Endothelial cell of umbilical vein (primary cell): ENCODE measurements around the gene MCM9. TPM values are rescaled to one million over a fixed set of nuclear protein-coding genes. Genes with fewer than 3 reads are reported as not detected.

Experiments used
- BruUV-seq: library from RNA; stranded (reverse); fragments of 400-500 nt; replicated peaks from 2 replicates; lab custom pipeline; 2021; lab: Mats Ljungman, UMichigan
- CTCF ChIA-PET: fragments of 300-600, 350-600 bp; sonication (Branson Sonifier 250); formaldehyde crosslinking; loops from one replicate; lab custom pipeline; 2021; ENCODE audit warnings: antibody characterized with exemption, inconsistent platforms; lab: Charles Lee
- POLR2A ChIA-PET: fragments of 300-600, 350-600 bp; sonication (Branson Sonifier 250); formaldehyde crosslinking; loops from one replicate; lab custom pipeline; 2021; ENCODE audit warnings: antibody characterized with exemption, inconsistent platforms; lab: Charles Lee
- DNase-seq: peaks from one replicate; pipeline ENCODE4 v3.0.0-alpha.2; 2011; ENCODE audit warnings: low read depth, low spot score
- FAIRE-seq: peaks from 2 replicates; lab custom pipeline; 2011; peaks lifted over from hg19 to GRCh38; lab: Jason Lieb, UNC
- H2AFZ ChIP-seq: 2 replicates; pipeline ENCODE4 v1.6.0; 2012; ENCODE audit warnings: low read depth, low read length, control low read depth, inconsistent platforms
- H3K27ac ChIP-seq: 2 replicates; pipeline ENCODE4 v1.5.1; 2011; ENCODE audit warnings: low read depth, mild to moderate bottlenecking, control low read depth, low read length, moderate library complexity; ENCODE audit not compliant: insufficient read depth
- H3K27me3 ChIP-seq, 2 experiments: 2 replicates each; pipeline versions ENCODE4 v1.6.0 to v1.6.1; 2011; ENCODE audit warnings: low read length in 2 of 2, mixed read lengths in 1 of 2; ENCODE audit not compliant: control insufficient read depth in 2 of 2, insufficient read depth in 2 of 2
- H3K36me3 ChIP-seq, 2 experiments: 2 replicates in 1 of 2; 3 replicates in 1 of 2; pipeline ENCODE4 v1.5.1; 2011; ENCODE audit warnings: low read length in 2 of 2, mild to moderate bottlenecking in 1 of 2, moderate library complexity in 1 of 2; ENCODE audit not compliant: control insufficient read depth in 2 of 2, insufficient read depth in 2 of 2; ENCODE audit errors: extremely low read depth in 1 of 2
- H3K4me1 ChIP-seq: 3 replicates; pipeline ENCODE4 v1.5.1; 2011; ENCODE audit warnings: mild to moderate bottlenecking, low read length; ENCODE audit not compliant: control insufficient read depth, insufficient read depth; ENCODE audit errors: extremely low read depth
- H3K4me2 ChIP-seq: 2 replicates; pipeline ENCODE4 v1.6.1; 2011; ENCODE audit warnings: low read length, control low read depth, mixed read lengths; ENCODE audit not compliant: insufficient read depth
- H3K4me3 ChIP-seq, 3 experiments: fragments of 200-600 bp in 1 of 3; sonication (generic), shearing (Covaris generic) in 1 of 3; replicated peaks in 1 of 3; 2 replicates each; pipeline ENCODE4 v1.5.1; 2011 to 2016; ENCODE audit warnings: control low read depth in 3 of 3, low read length in 3 of 3, mild to moderate bottlenecking in 2 of 3, inconsistent platforms in 1 of 3, low read depth in 1 of 3, moderate library complexity in 1 of 3; ENCODE audit not compliant: insufficient read depth in 1 of 3
- H3K79me2 ChIP-seq: 2 replicates; pipeline ENCODE4 v1.6.0; 2012; ENCODE audit warnings: low read length, inconsistent platforms; ENCODE audit not compliant: control insufficient read depth, insufficient read depth
- H3K9ac ChIP-seq: replicated peaks from 2 replicates; pipeline ENCODE3; 2011; ENCODE audit warnings: low read length, control low read depth; ENCODE audit not compliant: insufficient read depth; ENCODE audit errors: extremely low read depth
- H3K9me1 ChIP-seq: replicated peaks from 3 replicates; pipeline ENCODE4 v1.6.0; 2011; ENCODE audit warnings: mild to moderate bottlenecking, low read length; ENCODE audit not compliant: control insufficient read depth, insufficient read depth; ENCODE audit errors: extremely low read depth
- H3K9me3 ChIP-seq: replicated peaks from 2 replicates; pipeline ENCODE4 v1.5.1; 2012; ENCODE audit warnings: low read length, inconsistent platforms; ENCODE audit not compliant: control insufficient read depth, insufficient read depth
- H4K20me1 ChIP-seq: replicated peaks from 2 replicates; pipeline ENCODE3; 2011; ENCODE audit warnings: mild to moderate bottlenecking, low read length; ENCODE audit not compliant: control insufficient read depth, insufficient read depth; ENCODE audit errors: extremely low read depth
- FOS ChIP-seq: IDR thresholded peaks from 2 replicates; pipeline ENCODE4 v1.6.1; 2011; ENCODE audit warnings: mild to moderate bottlenecking, low read length, moderate library complexity, borderline replicate concordance; ENCODE audit not compliant: insufficient read depth
- GATA2 ChIP-seq: IDR thresholded peaks from 2 replicates; pipeline ENCODE4 v1.7.0; 2011; ENCODE audit warnings: low read depth, mild to moderate bottlenecking, moderate library complexity, mixed read lengths, low read length; ENCODE audit not compliant: insufficient read length, insufficient read depth
- POLR2A ChIP-seq: IDR thresholded peaks from 2 replicates; pipeline ENCODE4 v1.6.1; 2012; ENCODE audit warnings: low read depth, mild to moderate bottlenecking, control low read depth, low read length
- POLR2AphosphoS5 ChIP-seq: IDR thresholded peaks from 2 replicates; pipeline ENCODE4 v1.6.1; 2012; ENCODE audit warnings: low read depth, mild to moderate bottlenecking, control low read depth, low read length, moderate library complexity; ENCODE audit not compliant: insufficient read depth
- dilution Hi-C: fragments of 300-500 bp; cut with MboI; formaldehyde crosslinking; loops from one replicate; pipeline ENCODE4 v1.15.0; 2019; ENCODE audit warnings: low sequenced_read_pairs; ENCODE audit not compliant: extremely low pct_ligation_motif_present
- intact Hi-C: fragments of 100-400 bp; cut with micrococcal nuclease; formaldehyde crosslinking; loops from one replicate; pipeline ENCODE4 v1.10.0; 2022
- polyA plus RNA-seq, 4 experiments: library from polyadenylated mRNA; depleted of rRNA in 3 of 4; stranded (reverse) in 3 of 4; unstranded in 1 of 4; fragments of >200 nt; gene quantifications; 2 replicates each; pipeline versions ENCODE4 v1.2.1 to v1.2.3, GENCODE V29; 2011 to 2012; ENCODE audit warnings: missing spikeins in 1 of 4
- total RNA-seq: library from RNA; stranded (reverse); gene quantifications from 2 replicates; pipeline ENCODE4 v1.2.3, GENCODE V29; 2021

Gene MCM9
- total and polyA plus RNA-seq, 2 donors (not counting 3 experiments of a cell fraction or from before 2014, with no cell fraction given), result 2.0 to 14.1 TPM

DNA sequence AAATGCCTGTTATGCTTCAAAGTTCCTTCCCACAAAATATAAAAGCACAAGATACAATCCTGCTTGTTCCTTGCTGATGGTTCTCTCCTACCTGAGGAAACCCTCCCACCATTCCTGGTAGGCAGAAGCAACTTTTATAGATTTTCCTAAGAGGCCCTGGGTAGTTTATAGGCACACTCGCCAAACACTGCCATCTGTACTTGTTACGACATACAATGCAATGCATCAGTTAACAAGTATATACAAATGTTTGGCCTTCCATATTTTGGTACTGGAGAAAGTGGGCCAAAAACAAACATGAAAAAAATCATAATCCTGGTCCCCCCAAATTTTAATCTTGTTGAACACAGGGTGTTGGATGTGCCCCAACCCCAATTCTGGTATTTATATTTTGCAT lies 16.6 kb downstream of the MCM9 start:
- Histone ChIP-seq H2AFZ (no peak overlapping the region), H3K4me2 (no peak overlapping the region), H4K20me1 (no peaks in the 10 kb centered on the region), H3K9ac (no peak overlapping the region), H3K4me3 (no peak overlapping the region), H3K27me3 (no peaks in the 10 kb centered on the region), H3K4me1 (no peaks in the 10 kb centered on the region), H3K27ac (no peak overlapping the region), H3K36me3 (peaks cover 6 to 8% of the 10 kb centered on the region in 2 experiments), H3K79me2 (no peaks in the 10 kb centered on the region), H3K9me3 (no peaks in the 10 kb centered on the region), H3K9me1 (no peaks in the 10 kb centered on the region)
- ChIA-PET POLR2A (no interaction called here), CTCF (interaction anchor here (1.0 kb wide), 1 partner anchor 192 kb away, joined by 3 read pairs; no protein-coding TSS in a partner anchor)
- dilution Hi-C loops (no loop called here), intact Hi-C loops (no loop called here)
- DNase-seq (no peak), FAIRE-seq (no peak)
- TF ChIP-seq GATA2 (no peak), POLR2AphosphoS5 (no peak)
- no TSS peak for BruUV-seq

DNA sequence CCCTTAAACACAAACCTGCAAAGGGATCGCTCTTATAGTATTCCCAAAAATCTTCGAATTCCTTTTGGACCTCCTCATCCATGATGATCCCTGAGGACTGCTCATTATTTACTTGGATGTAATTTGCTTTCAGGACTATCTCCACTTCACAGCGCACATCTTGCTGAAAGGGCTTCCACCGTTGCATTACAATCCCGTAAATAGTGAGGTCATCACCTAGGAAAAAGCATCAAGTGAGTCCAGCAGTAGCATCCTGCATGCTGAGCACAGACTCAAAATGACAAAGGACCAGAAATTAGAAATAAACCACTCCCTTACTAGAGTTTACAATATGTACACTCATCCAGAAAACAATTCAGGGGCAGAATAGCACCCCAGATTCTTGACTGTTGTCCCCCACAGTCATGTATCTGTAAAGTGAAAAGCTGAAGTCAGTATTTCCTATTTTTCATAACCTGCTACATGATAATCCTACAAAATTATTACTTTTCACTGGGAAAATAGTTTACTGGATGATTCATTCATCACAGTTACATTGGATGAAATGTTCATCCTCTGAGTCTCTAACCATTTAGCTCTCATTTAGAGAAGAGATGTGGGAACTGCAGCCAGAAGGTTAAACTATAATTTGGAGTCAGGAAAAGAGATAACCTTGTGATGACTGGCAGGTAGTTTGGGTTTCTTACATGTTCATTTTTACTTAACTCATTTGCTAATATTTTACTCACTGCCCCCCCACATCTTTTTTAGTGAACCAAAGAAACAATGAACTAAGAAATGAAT lies 17.2 kb downstream of the MCM9 start:
- no TSS peak for BruUV-seq
- DNase-seq, result no peak
- TF ChIP-seq POLR2A (no peak), FOS (no peak)
- no peak overlapping the region for H3K9ac ChIP-seq
- no peak overlapping the region for H3K4me3 ChIP-seq
- ChIA-PET CTCF (interaction anchor here (1.0 to 1.1 kb wide), 2 partner anchors 21 to 193 kb away, joined by 3 read pairs; no protein-coding TSS in a partner anchor), POLR2A (no interaction called here)
- peaks cover 7 to 8% of the 10 kb centered on the region in 2 experiments for H3K36me3 ChIP-seq
- no peaks in the 10 kb centered on the region for H4K20me1 ChIP-seq
- intact Hi-C loops (no loop called here), dilution Hi-C loops (no loop called here)
- H3K9me1 ChIP-seq, result no peaks in the 10 kb centered on the region
- H2AFZ ChIP-seq, result no peak overlapping the region
- H3K9me3 ChIP-seq, result no peaks in the 10 kb centered on the region
- no peaks in the 10 kb centered on the region for H3K4me1 ChIP-seq
- H3K27me3 ChIP-seq, result no peaks in the 10 kb centered on the region
- no peak overlapping the region for H3K27ac ChIP-seq
- no peak overlapping the region for H3K4me2 ChIP-seq
- peak; percentile 24 for FAIRE-seq
- H3K79me2 ChIP-seq, result no peaks in the 10 kb centered on the region
